NK-92 (cell line): ENCODE results near the gene FGD4.

Source experiments
- DNase-seq: peaks from one replicate; lab custom pipeline; 2025; ENCODE audit not compliant: unreplicated experiment; lab: John Stamatoyannopoulos, UW

Gene FGD4

GRCh38 chr12:32454866-32455265, 55.5 kb downstream of the FGD4 start:
- no peak for DNase-seq

- DNase-seq, result no peak
Measured at GRCh38 chr12:32455607-32456071, 56.3 kb downstream of the FGD4 start.

GRCh38 chr12:32457251-32458025, 58.1 kb downstream of the FGD4 start:
- no peak for DNase-seq

GRCh38 chr12:32460638-32461037, 61.3 kb downstream of the FGD4 start:
- no peak for DNase-seq

- no peak for DNase-seq
Measured at GRCh38 chr12:32462908-32463307, 63.5 kb downstream of the FGD4 start.

GRCh38 chr12:32466187-32466586, 66.8 kb downstream of the FGD4 start:
- no peak for DNase-seq

- no peak for DNase-seq
Measured at GRCh38 chr12:32466986-32467711, 67.8 kb downstream of the FGD4 start.

GRCh38 chr12:32467959-32468863, 68.9 kb downstream of the FGD4 start:
- no peak for DNase-seq

GRCh38 chr12:32470936-32471470, 71.6 kb downstream of the FGD4 start:
- no peak for DNase-seq

- DNase-seq, result no peak
Measured at GRCh38 chr12:32471591-32472001, 72.2 kb downstream of the FGD4 start.

GRCh38 chr12:32475724-32476123, 76.4 kb downstream of the FGD4 start:
- DNase-seq, result no peak

- DNase-seq, result no peak
Measured at GRCh38 chr12:32476446-32476845, 77.1 kb downstream of the FGD4 start.

- no peak for DNase-seq
Measured at GRCh38 chr12:32477714-32478113, 78.4 kb downstream of the FGD4 start.

- DNase-seq, result no peak
Measured at GRCh38 chr12:32478166-32478565, 78.8 kb downstream of the FGD4 start.

- DNase-seq, result no peak
Measured at GRCh38 chr12:32478858-32479725, 79.7 kb downstream of the FGD4 start.

- no peak for DNase-seq
Measured at GRCh38 chr12:32482226-32482625, 82.9 kb downstream of the FGD4 start.

- DNase-seq, result no peak
Measured at GRCh38 chr12:32483499-32483898, 84.1 kb downstream of the FGD4 start.

GRCh38 chr12:32483993-32484392, 84.6 kb downstream of the FGD4 start:
- DNase-seq, result no peak

GRCh38 chr12:32486158-32486557, 86.8 kb downstream of the FGD4 start:
- no peak for DNase-seq

- no peak for DNase-seq
Measured at GRCh38 chr12:32488132-32488531, 88.8 kb downstream of the FGD4 start.
